Esophagus squamous epithelium (tissue), 5 donors: Measurements from ENCODE around the gene CARD11. TPM values are rescaled to one million over a fixed set of nuclear protein-coding genes. Genes with fewer than 3 reads are reported as not detected.
A peak's percentile ranks its signal among the peaks of the same experiment; 100 is the strongest.

Experiments
- DNase-seq: peaks from one replicate; lab custom pipeline; 2025; lab: John Stamatoyannopoulos, UW
- H3K27ac ChIP-seq, 4 donors: fragments of 200-600 bp; sonication (generic); one replicate each; pipeline ENCODE4 v1.5.1; 2016 to 2019; ENCODE audit warnings: mild to moderate bottlenecking in 1 of 4
- H3K27me3 ChIP-seq, 4 donors: fragments of 200-600 bp; sonication (generic); 1 replicate in 3 of 4; 2 replicates in 1 of 4; pipeline versions ENCODE4 v1.5.1 to v1.6.0; 2017 to 2021; ENCODE audit warnings: antibody characterized with exemption in 1 of 4
- H3K36me3 ChIP-seq, 3 donors: fragments of 200-600 bp; sonication (generic); one replicate each; pipeline ENCODE4 v1.5.1; 2016 to 2019
- H3K4me1 ChIP-seq, 3 donors: fragments of 200-600 bp; sonication (generic); one replicate each; pipeline ENCODE4 v1.5.1; 2017 to 2019
- H3K4me3 ChIP-seq, 4 donors: fragments of 200-600 bp; sonication (generic); 1 replicate in 3 of 4; 2 replicates in 1 of 4; pipeline ENCODE4 v1.5.1; 2016 to 2019; ENCODE audit warnings: mild to moderate bottlenecking in 2 of 4, moderate library complexity in 1 of 4
- H3K9me3 ChIP-seq, 3 donors: fragments of 200-600 bp; sonication (generic); one replicate each; pipeline ENCODE4 v1.5.1; 2016 to 2019
- POLR2A ChIP-seq, 4 donors: fragments of 450-650 bp; IDR thresholded peaks; one replicate each; pipeline ENCODE4 v1.6.1; 2017; ENCODE audit warnings: antibody characterized with exemption in 4 of 4, mild to moderate bottlenecking in 4 of 4, moderate library complexity in 3 of 4
- WGBS, 2 donors: methylation state at CpG; one replicate each; pipeline ENCODE4 v1.1.5; 2018; 5-methylcytosine and 5-hydroxymethylcytosine counted together
- intact Hi-C: fragments of 100-400 bp; cut with DNase I; formaldehyde crosslinking; loops from one replicate; pipeline ENCODE4 v1.15.0; 2022
- total RNA-seq, 4 donors: library from RNA; depleted of rRNA; stranded (reverse); fragments of >200 nt; gene quantifications; one replicate each; pipeline ENCODE4 v1.1.0, GENCODE V29; 2016
- TF ChIP-seq, protein P1 (sequence below), 6 experiments: fragments of 450-650 bp in 4 of 6; fragments of 200-600 bp in 2 of 6; sonication (generic) in 2 of 6; IDR thresholded peaks; one replicate each; pipeline ENCODE4 v1.5.1; 2016 to 2019; ENCODE audit warnings: antibody characterized with exemption in 6 of 6, mild to moderate bottlenecking in 4 of 6, moderate library complexity in 4 of 6
- donor health status: DM: yes; HTN: yes; CAD: no.

CARD11 gene
- total RNA-seq, 4 donors from 2014 or later, result 0.92 to 2.6 (median 1.6) TPM

GRCh38 chr7:2886900-2887299 lies 156.8 kb downstream of the CARD11 start:
- TF ChIP-seq, protein P1, sequence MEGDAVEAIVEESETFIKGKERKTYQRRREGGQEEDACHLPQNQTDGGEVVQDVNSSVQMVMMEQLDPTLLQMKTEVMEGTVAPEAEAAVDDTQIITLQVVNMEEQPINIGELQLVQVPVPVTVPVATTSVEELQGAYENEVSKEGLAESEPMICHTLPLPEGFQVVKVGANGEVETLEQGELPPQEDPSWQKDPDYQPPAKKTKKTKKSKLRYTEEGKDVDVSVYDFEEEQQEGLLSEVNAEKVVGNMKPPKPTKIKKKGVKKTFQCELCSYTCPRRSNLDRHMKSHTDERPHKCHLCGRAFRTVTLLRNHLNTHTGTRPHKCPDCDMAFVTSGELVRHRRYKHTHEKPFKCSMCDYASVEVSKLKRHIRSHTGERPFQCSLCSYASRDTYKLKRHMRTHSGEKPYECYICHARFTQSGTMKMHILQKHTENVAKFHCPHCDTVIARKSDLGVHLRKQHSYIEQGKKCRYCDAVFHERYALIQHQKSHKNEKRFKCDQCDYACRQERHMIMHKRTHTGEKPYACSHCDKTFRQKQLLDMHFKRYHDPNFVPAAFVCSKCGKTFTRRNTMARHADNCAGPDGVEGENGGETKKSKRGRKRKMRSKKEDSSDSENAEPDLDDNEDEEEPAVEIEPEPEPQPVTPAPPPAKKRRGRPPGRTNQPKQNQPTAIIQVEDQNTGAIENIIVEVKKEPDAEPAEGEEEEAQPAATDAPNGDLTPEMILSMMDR (IDR thresholded peaks at IDR 0.05), result peak; percentile 70 to 91 (median 84)
- no peak for TF ChIP-seq POLR2A (IDR thresholded peaks at IDR 0.05)
- DNase-seq, result peak; percentile 22
- no peaks in the 10 kb centered on the region for H3K36me3 ChIP-seq
- 0 to 6% methylated on average over 7 to 8 of the region's 12 CpGs for WGBS, 2 donors
- intact Hi-C loops, result no loop called here
- no peak overlapping the region for H3K27ac ChIP-seq
- H3K4me3 ChIP-seq, result no peak overlapping the region
- peaks cover 0 to 16% (median 0%) of the 10 kb centered on the region in 4 donors for H3K27me3 ChIP-seq
- no peaks in the 10 kb centered on the region for H3K9me3 ChIP-seq
- peaks cover 0 to 8% (median 0%) of the 10 kb centered on the region in 3 donors for H3K4me1 ChIP-seq

DNA sequence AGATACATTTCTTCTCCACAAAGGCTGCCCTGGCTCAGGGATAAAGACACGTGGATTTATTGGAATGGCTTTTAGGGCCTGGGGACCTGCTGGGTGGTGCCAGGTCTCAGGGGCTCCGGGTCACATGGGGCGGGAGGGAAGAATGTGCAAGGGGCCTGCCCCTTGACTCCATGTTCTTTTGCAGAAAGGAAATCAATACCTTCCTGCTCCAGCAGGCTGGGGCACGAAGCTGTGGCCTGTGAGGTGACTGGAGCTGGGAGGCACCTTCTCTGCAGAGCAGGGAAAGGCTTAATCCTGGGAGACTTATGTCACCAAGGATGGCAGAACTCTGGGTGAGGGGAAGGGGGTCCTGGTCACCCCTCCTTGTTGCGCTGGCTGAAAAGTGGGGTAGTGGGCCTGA lies 157.3 kb downstream of the CARD11 start:
- Histone ChIP-seq H3K4me3 (no peak overlapping the region), H3K36me3 (no peaks in the 10 kb centered on the region), H3K27ac (no peak overlapping the region), H3K27me3 (peaks cover 0 to 16% (median 0%) of the 10 kb centered on the region in 4 donors), H3K9me3 (no peaks in the 10 kb centered on the region), H3K4me1 (peaks cover 0 to 8% (median 0%) of the 10 kb centered on the region in 3 donors)
- TF ChIP-seq, protein P1 (IDR thresholded peaks at IDR 0.05), result no peak
- TF ChIP-seq POLR2A (IDR thresholded peaks at IDR 0.05), result no peak
- intact Hi-C loops, result no loop called here
- no peak for DNase-seq
- 20 to 40% methylated on average over 2 of the region's 5 CpGs for WGBS, 2 donors

DNA sequence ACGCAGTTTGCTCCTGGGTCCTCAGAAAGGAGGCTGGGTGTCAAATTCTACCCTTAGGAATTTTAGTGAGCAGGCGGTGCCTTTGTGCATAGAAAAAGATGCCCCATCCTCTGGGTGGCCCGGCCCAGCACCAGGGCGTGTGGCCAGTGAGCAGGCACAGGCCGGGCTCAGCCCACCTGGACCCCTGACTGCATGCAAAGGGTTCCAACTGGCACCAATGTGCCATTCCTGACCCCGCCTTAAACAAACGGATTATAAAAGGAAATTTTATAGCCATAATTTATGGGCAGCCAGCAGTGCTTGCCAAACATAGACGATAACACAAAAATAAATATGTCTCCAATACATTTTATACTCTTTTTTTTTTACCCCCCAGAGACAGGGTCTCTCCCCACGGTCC lies 159.5 kb downstream of the CARD11 start:
- intact Hi-C loops, result no loop called here

GRCh38 chr7:2883101-2883500 lies 160.6 kb downstream of the CARD11 start:
- Histone ChIP-seq H3K36me3 (no peaks in the 10 kb centered on the region), H3K27me3 (peaks cover 0 to 16% (median 0%) of the 10 kb centered on the region in 4 donors), H3K4me3 (no peak overlapping the region), H3K9me3 (no peaks in the 10 kb centered on the region), H3K4me1 (peaks cover 0 to 22% (median 0%) of the 10 kb centered on the region in 3 donors), H3K27ac (no peak overlapping the region)
- TF ChIP-seq POLR2A (IDR thresholded peaks at IDR 0.05), result no peak
- TF ChIP-seq, protein P1 (IDR thresholded peaks at IDR 0.05), result no peak
- 100% methylated on average over 3 to 6 of the region's 17 CpGs for WGBS, 2 donors
- no peak for DNase-seq
- intact Hi-C loops, result no loop called here

More for the DNA sequence above, 159.5 kb downstream of the CARD11 start:
- no peak for TF ChIP-seq POLR2A (IDR thresholded peaks at IDR 0.05)
- TF ChIP-seq, protein P1 (IDR thresholded peaks at IDR 0.05), result no peak
- Histone ChIP-seq H3K4me3 (no peak overlapping the region), H3K9me3 (no peaks in the 10 kb centered on the region), H3K27me3 (peaks cover 0 to 16% (median 0%) of the 10 kb centered on the region in 4 donors), H3K36me3 (no peaks in the 10 kb centered on the region), H3K4me1 (peaks cover 0 to 17% (median 0%) of the 10 kb centered on the region in 3 donors), H3K27ac (no peak overlapping the region)
- DNase-seq, result no peak
- WGBS, 2 donors, result 35 to 52% methylated on average over 7 to 9 of the region's 9 CpGs

GRCh38 chr7:2882111-2882510 lies 161.6 kb downstream of the CARD11 start:
- Histone ChIP-seq H3K36me3 (no peaks in the 10 kb centered on the region), H3K4me3 (no peak overlapping the region), H3K4me1 (peaks cover 0 to 21% (median 0%) of the 10 kb centered on the region in 3 donors), H3K27ac (no peak overlapping the region), H3K9me3 (no peaks in the 10 kb centered on the region), H3K27me3 (peaks cover 0 to 16% (median 0%) of the 10 kb centered on the region in 4 donors)
- no peak for TF ChIP-seq POLR2A (IDR thresholded peaks at IDR 0.05)
- TF ChIP-seq, protein P1 (IDR thresholded peaks at IDR 0.05), result no peak
- 40 to 63% methylated on average over 1 to 7 of the region's 10 CpGs for WGBS, 2 donors
- intact Hi-C loops, result no loop called here
- no peak for DNase-seq
